Measurements from ENCODE around the gene IQCK.

Gene IQCK

DNA sequence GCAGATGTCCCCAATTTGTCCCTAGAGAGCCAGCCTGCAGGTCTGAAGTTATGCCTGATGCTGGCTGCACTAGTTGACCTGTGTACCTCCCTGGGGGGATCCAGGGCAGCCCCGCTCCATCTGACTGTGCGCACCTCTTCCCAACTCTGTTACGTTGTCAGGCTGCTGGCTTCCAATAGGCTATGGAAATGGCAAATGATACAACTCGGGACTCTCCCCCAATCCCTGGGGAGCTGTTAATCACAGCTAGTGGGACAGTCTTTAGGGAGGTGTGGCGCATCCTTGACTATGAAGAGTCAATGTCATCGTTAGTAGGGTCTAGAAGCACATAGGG is 136.4 kb downstream of the IQCK start:
- no peak for DNase-seq (ENCODE audit: extremely low read depth in 1 of 2, low read depth in 1 of 2)

DNA sequence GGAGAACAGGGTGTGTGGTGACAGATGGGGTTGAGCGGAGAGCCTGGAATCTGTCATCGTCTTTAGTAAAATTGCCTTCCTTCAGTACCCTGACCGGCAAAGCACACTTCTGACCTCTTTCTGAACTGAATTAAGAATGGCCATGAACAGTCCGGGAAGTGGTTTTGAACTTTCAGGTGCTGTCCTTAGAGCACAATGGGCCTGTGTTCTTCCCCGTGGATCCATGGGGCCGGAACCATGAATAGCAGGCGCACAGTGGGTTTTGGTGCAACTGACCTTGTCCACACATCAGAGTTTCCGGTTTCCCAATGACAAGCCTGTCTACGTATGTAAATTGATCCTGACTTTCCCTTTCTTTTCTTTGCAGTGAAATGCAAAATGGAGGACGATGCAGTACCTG is 138.0 kb downstream of the IQCK start:
- DNase-seq (ENCODE audit: extremely low read depth in 1 of 2, low read depth in 1 of 2), result no peak

GRCh38 chr16:19857593-19858339 is 139.7 kb downstream of the IQCK start:
- DNase-seq (ENCODE audit: extremely low read depth in 1 of 2, low read depth in 1 of 2), result no peak

DNA sequence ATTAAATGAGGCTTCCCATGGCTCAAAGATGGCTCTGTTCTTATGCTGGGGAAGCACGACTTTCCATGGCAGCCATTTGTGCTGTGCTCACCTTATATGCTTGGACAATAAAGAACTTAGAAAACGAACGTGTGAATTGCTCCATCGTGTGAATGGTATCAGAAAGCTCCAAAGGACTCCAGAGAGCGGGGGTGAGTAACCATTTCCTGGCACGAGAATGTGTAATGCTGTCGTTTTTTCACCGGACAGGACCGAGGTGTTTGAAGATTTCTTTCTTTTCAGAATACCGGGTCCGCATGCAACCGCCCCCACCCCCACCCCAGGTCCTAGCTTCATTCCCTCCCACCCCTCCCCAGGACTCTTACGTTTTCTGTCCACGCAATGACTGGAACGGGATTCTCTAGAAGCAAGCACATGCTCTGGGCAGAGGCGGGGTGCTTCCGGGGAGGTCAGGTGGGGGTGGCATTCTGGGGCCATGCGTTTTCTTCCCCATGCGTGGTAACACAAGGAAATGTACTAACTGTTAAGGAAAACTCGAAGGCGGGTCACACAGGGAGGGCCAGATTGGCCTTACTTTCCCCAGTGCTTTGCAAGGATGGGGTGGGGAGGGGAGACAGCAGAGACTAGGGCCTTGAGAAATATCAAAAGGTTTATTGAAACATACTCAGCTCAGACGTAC is 140.4 kb downstream of the IQCK start:
- no peak for DNase-seq (ENCODE audit: extremely low read depth in 1 of 2, low read depth in 1 of 2)

DNA sequence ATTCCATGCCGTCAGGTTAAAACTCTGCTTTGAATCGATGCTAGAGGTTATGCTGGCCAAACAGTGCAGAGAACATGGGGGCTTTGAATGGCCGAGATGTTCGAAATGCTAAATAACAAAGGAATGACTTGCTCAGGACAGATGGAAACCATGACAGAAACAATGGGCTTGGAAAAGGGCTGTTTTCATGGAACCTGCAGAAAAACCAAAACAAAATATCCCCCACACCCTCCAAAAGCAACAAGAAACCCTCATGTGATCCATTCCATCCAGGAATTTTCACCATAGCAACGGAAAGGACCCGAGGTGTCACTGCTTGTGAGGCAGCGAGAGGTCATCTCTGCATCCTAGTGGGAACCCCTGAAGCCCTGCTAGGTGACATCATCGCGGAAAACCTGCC is 141.1 kb downstream of the IQCK start:
- no peak for DNase-seq (ENCODE audit: extremely low read depth in 1 of 2, low read depth in 1 of 2)

GRCh38 chr16:19859603-19860002 is 141.5 kb downstream of the IQCK start:
- DNase-seq (ENCODE audit: extremely low read depth in 1 of 2, low read depth in 1 of 2), result no peak

DNA sequence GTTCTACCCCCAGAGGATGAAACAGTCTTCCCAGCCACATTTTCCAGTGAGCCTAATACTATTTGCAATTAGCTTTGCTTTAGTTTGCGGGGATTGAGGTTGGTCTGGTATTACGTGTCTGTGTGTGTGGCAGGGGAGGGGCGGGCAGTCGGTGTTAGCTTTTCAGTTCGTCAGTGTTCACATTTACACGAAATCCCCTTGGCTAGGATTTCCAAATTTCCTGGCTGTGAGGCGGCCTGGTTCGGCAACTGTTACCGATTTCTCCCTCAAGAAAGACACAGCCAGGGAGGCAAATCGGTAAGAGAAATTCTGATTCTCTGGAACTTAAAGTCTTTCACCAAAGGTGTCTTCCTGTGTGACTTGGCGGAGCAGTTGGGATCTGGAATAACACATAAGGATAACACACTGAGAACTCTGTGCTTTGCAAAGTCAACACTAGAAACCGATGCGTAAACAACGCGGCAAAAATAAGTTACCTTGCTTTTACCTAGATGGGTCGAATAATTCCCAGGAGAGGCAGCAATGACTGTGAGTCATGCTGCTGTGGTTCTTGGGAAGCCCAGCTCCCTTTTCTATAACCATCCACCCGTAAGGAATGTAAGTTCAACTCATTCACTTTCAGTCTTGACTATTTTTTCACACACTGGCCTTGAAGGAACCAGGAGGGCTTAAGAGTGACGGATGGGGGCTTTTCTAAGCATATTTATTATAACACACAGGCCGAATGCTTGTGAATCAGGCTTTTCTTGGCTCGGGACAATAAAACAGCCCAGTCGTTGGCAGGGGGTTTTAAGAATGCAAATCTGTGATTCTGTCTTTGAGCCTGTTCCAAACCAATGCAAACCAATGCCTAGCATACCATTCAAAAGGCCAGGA is 142.3 kb downstream of the IQCK start:
- no peak for DNase-seq (ENCODE audit: extremely low read depth in 1 of 2, low read depth in 1 of 2)

- DNase-seq (ENCODE audit: extremely low read depth in 1 of 2, low read depth in 1 of 2), result no peak
Measured at GRCh38 chr16:19861133-19861532, 143.1 kb downstream of the IQCK start.

DNA sequence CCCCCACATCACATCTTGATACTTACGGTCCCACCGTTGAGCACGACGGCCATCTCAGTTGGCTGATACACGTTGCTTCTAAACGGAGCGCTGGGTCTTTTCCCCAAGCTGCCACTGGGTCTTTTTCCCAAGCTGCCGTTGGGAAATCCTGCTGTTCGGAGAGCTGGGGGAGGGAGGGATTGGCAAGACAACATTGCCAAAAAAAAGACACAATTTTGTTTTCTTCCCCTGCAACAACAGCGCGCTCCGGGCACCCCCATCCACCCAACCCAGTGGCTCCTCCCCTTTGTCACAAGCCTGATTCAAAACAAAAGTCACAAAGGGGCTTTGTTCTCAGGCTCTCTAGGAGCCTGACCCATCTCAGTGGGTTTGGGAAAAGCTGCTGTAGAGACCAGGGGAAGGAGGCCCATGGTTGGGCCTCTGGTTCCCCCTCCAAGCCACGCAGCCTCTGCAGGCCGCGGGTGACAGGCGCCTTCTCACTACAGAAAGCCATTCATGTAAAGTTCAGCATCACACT is 143.8 kb downstream of the IQCK start:
- no peak for DNase-seq (ENCODE audit: extremely low read depth in 1 of 2, low read depth in 1 of 2)

- DNase-seq (ENCODE audit: extremely low read depth in 1 of 2, low read depth in 1 of 2), result no peak
Measured at GRCh38 chr16:19863990-19864389, 145.9 kb downstream of the IQCK start.

GRCh38 chr16:19864566-19864965 is 146.5 kb downstream of the IQCK start:
- DNase-seq (ENCODE audit: extremely low read depth in 1 of 2, low read depth in 1 of 2), result no peak

DNA sequence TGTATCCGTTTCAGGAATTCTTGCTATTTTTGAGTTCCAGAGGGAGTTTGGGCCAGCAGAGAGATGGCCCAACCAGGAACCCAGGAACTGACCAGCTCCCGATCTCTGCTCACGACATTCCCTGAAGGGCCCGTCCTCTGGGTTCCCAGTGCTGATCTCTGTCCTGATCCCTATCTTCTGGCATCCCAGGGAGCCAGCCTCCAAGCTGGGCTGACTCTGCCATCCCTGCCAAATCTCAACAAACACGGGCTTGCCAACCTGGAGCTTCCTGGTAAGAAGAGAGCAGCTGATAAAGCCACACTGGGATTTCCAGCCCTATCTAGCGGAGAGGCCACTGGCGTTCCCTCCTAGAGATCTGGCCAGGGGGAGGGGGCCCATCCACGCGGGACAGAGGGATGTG is 150.3 kb downstream of the IQCK start:
- DNase-seq (ENCODE audit: extremely low read depth in 1 of 2, low read depth in 1 of 2), result no peak

DNA sequence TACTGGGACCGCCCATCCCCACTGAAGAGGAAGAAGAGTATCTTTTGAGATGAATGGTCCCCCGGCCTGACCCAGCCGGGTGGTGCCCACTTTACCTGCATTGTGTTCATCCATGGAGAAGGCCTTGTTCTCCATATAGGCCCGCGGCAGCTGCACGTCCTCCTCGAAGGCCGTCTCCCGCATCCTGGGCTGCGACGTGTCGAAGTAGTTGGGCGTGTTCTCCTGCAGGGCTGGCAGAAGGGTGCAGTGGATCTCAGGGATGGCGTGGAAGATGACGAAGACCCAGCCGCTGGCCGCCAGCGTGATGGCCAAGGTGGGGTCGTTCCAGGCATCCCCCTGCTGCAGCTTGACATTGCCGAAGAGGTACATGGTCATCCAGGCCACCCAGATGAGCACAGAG is 153.7 kb downstream of the IQCK start:
- DNase-seq (ENCODE audit: extremely low read depth in 1 of 2, low read depth in 1 of 2), result no peak

GRCh38 chr16:19872179-19872863 is 154.2 kb downstream of the IQCK start:
- DNase-seq (ENCODE audit: extremely low read depth in 1 of 2, low read depth in 1 of 2), result no peak

DNA sequence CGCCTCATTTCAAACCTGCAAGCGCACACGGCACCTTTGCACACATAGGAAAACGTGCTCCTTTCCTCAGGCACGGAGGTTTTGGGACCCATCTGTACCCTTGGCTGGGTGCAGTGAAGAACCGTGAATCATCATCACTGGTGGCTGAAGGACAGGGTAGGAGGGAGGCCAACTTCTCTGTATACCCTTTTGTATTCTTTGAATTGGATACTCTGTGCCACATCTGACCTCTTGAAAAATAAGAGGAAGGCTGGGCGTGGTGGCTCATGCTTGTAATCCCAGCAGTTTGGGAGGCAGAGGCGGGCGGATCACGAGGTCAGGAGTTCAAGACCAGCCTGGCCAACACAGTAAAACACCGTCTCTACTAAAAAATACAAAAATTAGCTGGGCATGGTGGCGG is 154.9 kb downstream of the IQCK start:
- no peak for DNase-seq (ENCODE audit: extremely low read depth in 1 of 2, low read depth in 1 of 2)

DNA sequence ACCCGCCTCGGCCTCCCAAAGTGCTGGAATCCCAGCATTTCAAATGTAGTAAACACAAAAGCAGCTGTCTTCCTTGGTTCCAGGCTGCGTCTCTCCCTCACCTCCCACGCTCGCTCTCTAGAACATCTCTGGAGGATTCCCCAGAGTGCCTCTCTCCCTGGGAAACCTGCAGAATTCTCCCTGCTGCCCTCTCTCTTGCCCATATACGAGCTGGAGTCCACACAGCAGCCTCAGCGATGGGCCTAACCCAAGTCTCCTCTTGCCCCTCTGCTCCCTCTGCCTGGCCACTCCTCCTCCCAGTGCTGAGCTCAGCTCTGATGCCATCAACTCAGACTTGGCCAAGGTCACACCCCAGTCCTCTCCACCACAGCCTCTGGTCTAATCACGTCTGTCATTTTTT is 156.0 kb downstream of the IQCK start:
- DNase-seq (ENCODE audit: extremely low read depth in 1 of 2, low read depth in 1 of 2), result no peak

DNA sequence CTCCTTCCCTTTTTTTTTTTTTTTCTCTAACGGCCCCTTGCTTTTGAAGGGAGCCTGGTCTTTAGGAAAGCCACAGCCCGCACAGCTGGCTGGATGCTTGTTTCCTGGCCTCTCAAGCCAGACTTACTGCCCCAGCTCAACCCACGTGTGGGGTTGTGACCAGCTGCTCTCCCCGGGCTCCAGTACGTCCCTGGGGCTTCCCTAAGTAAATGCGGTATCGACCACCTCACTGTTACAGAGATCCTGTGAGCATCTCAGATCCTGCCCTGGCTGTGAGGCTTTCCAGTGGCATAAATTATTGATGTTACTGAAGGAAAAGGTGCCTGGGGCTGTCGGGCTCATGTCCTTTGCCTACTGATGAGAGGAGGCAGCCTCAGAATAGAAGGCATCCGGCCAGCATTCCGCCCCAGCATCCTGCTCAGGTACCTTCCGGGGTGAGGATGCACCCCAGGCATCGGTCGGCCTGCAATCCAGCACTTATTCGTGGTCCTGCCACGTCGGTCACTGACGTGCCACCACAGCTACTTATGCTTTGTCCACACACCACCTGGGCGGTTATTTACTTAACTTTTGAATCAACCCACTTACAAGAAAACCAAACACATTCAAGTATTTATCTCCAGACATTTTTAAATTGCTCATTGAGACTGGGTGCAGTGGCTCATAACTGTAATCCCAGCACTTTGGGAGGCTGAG is 156.9 kb downstream of the IQCK start:
- DNase-seq (ENCODE audit: extremely low read depth in 1 of 2, low read depth in 1 of 2), result no peak

DNA sequence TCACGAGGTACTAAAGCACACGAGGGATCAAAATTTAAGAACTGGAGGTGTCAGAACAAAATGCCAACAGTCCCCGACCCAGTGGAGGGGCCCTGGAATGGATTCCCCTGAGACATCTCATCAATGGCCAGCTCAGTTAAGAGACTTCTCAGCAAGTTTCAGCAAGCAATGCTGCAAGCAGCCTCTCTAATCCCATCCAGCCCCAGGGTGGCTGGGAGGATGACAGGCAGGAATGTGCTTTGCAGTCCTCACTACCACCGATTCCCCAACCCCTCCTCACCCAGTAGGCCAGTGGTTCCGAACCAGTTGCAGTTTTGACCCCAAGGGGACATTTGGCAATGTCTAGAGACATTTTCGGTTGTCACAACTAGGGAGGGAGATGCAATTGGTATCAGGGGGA is 157.8 kb downstream of the IQCK start:
- no peak for DNase-seq (ENCODE audit: extremely low read depth in 1 of 2, low read depth in 1 of 2)

DNA sequence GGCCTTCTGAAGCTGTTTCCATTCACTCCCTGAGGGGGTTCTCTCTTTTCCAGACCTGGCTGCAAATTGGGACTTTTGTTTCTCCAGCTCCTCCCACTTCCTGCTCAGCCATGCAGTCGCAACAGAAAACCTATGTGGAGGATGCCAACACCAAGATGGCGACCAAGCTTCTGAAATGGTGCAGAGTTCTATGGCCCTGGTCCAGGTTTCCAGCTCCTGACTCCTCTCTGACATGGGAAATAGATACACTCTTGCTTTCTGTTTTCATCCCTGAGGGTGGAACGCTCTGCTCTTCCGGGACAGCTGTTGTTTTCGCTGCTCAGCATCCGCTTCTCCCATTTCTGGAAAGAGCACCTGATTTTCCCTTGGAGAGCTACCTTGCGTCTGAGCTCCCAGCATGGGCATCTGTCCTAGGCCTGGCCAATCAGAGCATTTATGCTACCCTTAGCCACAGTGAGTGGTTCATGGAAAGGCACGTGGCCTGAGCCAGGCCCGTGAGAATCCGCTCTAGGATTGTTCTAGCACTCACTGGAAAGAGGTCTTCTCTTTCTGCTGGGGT is 158.5 kb downstream of the IQCK start:
- no peak for DNase-seq (ENCODE audit: extremely low read depth in 1 of 2, low read depth in 1 of 2)

- no peak for DNase-seq (ENCODE audit: extremely low read depth in 1 of 2, low read depth in 1 of 2)
Measured at GRCh38 chr16:19878757-19879156, 160.7 kb downstream of the IQCK start.
